Measurements from ENCODE around the gene DNAAF5.

Gene DNAAF5

DNA sequence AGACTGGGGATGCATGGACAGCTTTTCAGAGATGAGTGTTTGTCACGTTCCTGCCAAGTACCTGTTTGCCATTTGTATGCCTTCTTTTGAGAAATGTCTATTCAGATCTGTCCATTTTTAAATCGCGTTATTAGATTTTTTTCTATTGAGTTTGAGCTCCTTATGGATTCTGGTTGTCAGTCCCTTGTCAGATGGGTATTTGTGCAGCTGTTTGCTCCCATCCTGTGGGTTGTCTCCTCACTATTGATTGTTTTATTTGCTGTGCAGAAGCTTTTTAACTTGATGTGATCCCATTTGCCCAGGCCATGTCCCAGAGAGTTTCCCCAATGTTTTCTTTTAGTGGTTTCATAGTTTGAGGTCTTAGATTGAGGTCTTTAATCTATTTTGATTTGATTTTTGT is 6.1 kb downstream of the DNAAF5 start:
- no peak for TF ChIP-seq MAX (IDR thresholded peaks at IDR 0.05)
- TF ChIP-seq TEAD4 (IDR thresholded peaks at IDR 0.05) = no peak
- no peak for TF ChIP-seq TCF12 (IDR thresholded peaks at IDR 0.05; ENCODE audit: low read depth)
- TF ChIP-seq YY1 (IDR thresholded peaks at IDR 0.05; ENCODE audit: low read depth) = no peak
- TF ChIP-seq EGR1 (IDR thresholded peaks at IDR 0.05) = no peak
- TF ChIP-seq, protein P1, sequence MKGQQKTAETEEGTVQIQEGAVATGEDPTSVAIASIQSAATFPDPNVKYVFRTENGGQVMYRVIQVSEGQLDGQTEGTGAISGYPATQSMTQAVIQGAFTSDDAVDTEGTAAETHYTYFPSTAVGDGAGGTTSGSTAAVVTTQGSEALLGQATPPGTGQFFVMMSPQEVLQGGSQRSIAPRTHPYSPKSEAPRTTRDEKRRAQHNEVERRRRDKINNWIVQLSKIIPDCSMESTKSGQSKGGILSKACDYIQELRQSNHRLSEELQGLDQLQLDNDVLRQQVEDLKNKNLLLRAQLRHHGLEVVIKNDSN (IDR thresholded peaks at IDR 0.05) = no peak
- TF ChIP-seq CREB1 (IDR thresholded peaks at IDR 0.05; ENCODE audit: low read depth) = no peak
- TF ChIP-seq ZBTB7A (IDR thresholded peaks at IDR 0.05; ENCODE audit: low read depth) = no peak
- no peak for TF ChIP-seq RAD21 (IDR thresholded peaks at IDR 0.05; ENCODE audit: low read depth)
- TF ChIP-seq NFIC (IDR thresholded peaks at IDR 0.05) = no peak
- TF ChIP-seq FOXM1 (IDR thresholded peaks at IDR 0.05; ENCODE audit: borderline replicate concordance, low read depth) = no peak
- no peak for TF ChIP-seq REST (IDR thresholded peaks at IDR 0.05; ENCODE audit: low read depth)

GRCh38 chr7:734214-734613 is 7.7 kb downstream of the DNAAF5 start:
- TF ChIP-seq, protein P1 (IDR thresholded peaks at IDR 0.05) = no peak
- TF ChIP-seq TAF1 (IDR thresholded peaks at IDR 0.05; ENCODE audit: low read depth) = no peak
- TF ChIP-seq MAX (IDR thresholded peaks at IDR 0.05) = no peak
- no peak for TF ChIP-seq ZBTB7A (IDR thresholded peaks at IDR 0.05; ENCODE audit: low read depth)
- TF ChIP-seq TCF12 (IDR thresholded peaks at IDR 0.05; ENCODE audit: low read depth) = no peak
- no peak for TF ChIP-seq CREB1 (IDR thresholded peaks at IDR 0.05; ENCODE audit: low read depth)
- TF ChIP-seq TEAD4 (IDR thresholded peaks at IDR 0.05) = no peak
- no peak for TF ChIP-seq CEBPB (IDR thresholded peaks at IDR 0.05)
- no peak for TF ChIP-seq RAD21 (IDR thresholded peaks at IDR 0.05; ENCODE audit: low read depth)
- no peak for TF ChIP-seq EP300 (IDR thresholded peaks at IDR 0.05; ENCODE audit: borderline replicate concordance)
- no peak for TF ChIP-seq REST (IDR thresholded peaks at IDR 0.05; ENCODE audit: low read depth)
- no peak for TF ChIP-seq YY1 (IDR thresholded peaks at IDR 0.05; ENCODE audit: low read depth)
- TF ChIP-seq NFIC (IDR thresholded peaks at IDR 0.05) = no peak
- no peak for TF ChIP-seq FOXM1 (IDR thresholded peaks at IDR 0.05; ENCODE audit: borderline replicate concordance, low read depth)
- no peak for TF ChIP-seq EGR1 (IDR thresholded peaks at IDR 0.05)

- TF ChIP-seq TAF1 (IDR thresholded peaks at IDR 0.05; ENCODE audit: low read depth) (no peak), CEBPB (IDR thresholded peaks at IDR 0.05) (no peak), REST (IDR thresholded peaks at IDR 0.05; ENCODE audit: low read depth) (no peak), NFIC (IDR thresholded peaks at IDR 0.05) (no peak), RAD21 (IDR thresholded peaks at IDR 0.05; ENCODE audit: low read depth) (no peak), FOXM1 (IDR thresholded peaks at IDR 0.05; ENCODE audit: borderline replicate concordance, low read depth) (no peak), YY1 (IDR thresholded peaks at IDR 0.05; ENCODE audit: low read depth) (no peak), ZBTB7A (IDR thresholded peaks at IDR 0.05; ENCODE audit: low read depth) (no peak), EGR1 (IDR thresholded peaks at IDR 0.05) (no peak), EP300 (IDR thresholded peaks at IDR 0.05; ENCODE audit: borderline replicate concordance) (no peak), MAX (IDR thresholded peaks at IDR 0.05) (no peak), TCF12 (IDR thresholded peaks at IDR 0.05; ENCODE audit: low read depth) (no peak), CREB1 (IDR thresholded peaks at IDR 0.05; ENCODE audit: low read depth) (no peak), TEAD4 (IDR thresholded peaks at IDR 0.05) (no peak)
- TF ChIP-seq, protein P1 (IDR thresholded peaks at IDR 0.05) = no peak
Observed at GRCh38 chr7:734808-735207, 8.3 kb downstream of the DNAAF5 start.

GRCh38 chr7:738241-738640 is 11.7 kb downstream of the DNAAF5 start:
- no peak for TF ChIP-seq TEAD4 (IDR thresholded peaks at IDR 0.05)
- no peak for TF ChIP-seq TCF12 (IDR thresholded peaks at IDR 0.05; ENCODE audit: low read depth)
- TF ChIP-seq MAX (IDR thresholded peaks at IDR 0.05) = no peak
- no peak for TF ChIP-seq TAF1 (IDR thresholded peaks at IDR 0.05; ENCODE audit: low read depth)
- TF ChIP-seq REST (IDR thresholded peaks at IDR 0.05; ENCODE audit: low read depth) = no peak
- TF ChIP-seq EGR1 (IDR thresholded peaks at IDR 0.05) = no peak
- no peak for TF ChIP-seq FOXM1 (IDR thresholded peaks at IDR 0.05; ENCODE audit: borderline replicate concordance, low read depth)
- TF ChIP-seq EP300 (IDR thresholded peaks at IDR 0.05; ENCODE audit: borderline replicate concordance) = no peak
- no peak for TF ChIP-seq YY1 (IDR thresholded peaks at IDR 0.05; ENCODE audit: low read depth)
- no peak for TF ChIP-seq ZBTB7A (IDR thresholded peaks at IDR 0.05; ENCODE audit: low read depth)
